ENCODE measurements around the gene CAPN7. TPM values are rescaled to one million over a fixed set of nuclear protein-coding genes. Genes with fewer than 3 reads are reported as not detected.

The CAPN7 gene
- polyA plus RNA-seq, 3 donors, result 11.7 to 20.8 (median 14.7) TPM

- H3K9me3 Mint-ChIP-seq, result no peaks in the 10 kb centered on the region
- H3K79me2 ChIP-seq (ENCODE audit: insufficient read depth, low read length), result no peaks in the 10 kb centered on the region
- no peaks in the 10 kb centered on the region for H3K36me3 ChIP-seq (replicated peaks in 1 of 2; ENCODE audit: control insufficient read depth in 1 of 2, insufficient read depth in 2 of 2, low read length in 2 of 2)
- DNase-seq, result no peak
- H3K4me3 ChIP-seq (replicated peaks in 1 of 3; ENCODE audit: low read depth in 2 of 3, low read length in 3 of 3), result no peak overlapping the region
- H4K20me1 ChIP-seq (ENCODE audit: insufficient read depth, low read length), result no peaks in the 10 kb centered on the region
- 100% methylated on average over 2 of the region's 6 CpGs for WGBS (ENCODE audit: insufficient coverage)
- TF ChIP-seq CTCF (IDR thresholded peaks at IDR 0.05), result no peak
- H3K36me3 Mint-ChIP-seq, result no peaks in the 10 kb centered on the region
- H3K4me2 ChIP-seq (replicated peaks; ENCODE audit: extremely low read depth, low read length, poor library complexity, severe bottlenecking), result no peak overlapping the region
- H3K27me3 Mint-ChIP-seq (ENCODE audit: low read depth in 3 of 3), result peaks cover 8 to 22% (median 18%) of the 10 kb centered on the region in 3 donors
- H3K27ac ChIP-seq (ENCODE audit: low read depth in 1 of 2, low read length in 2 of 2), result no peak overlapping the region
- no peaks in the 10 kb centered on the region for H3K4me1 ChIP-seq (ENCODE audit: control insufficient read depth in 1 of 2, insufficient read depth in 2 of 2, low read length in 2 of 2)
- H3K4me1 Mint-ChIP-seq, result no peaks in the 10 kb centered on the region
- no peaks in the 10 kb centered on the region for H3K9me3 ChIP-seq (replicated peaks in 1 of 2; ENCODE audit: control insufficient read depth in 1 of 2, insufficient read depth in 1 of 2, low read length in 2 of 2)
- H3K9ac ChIP-seq (ENCODE audit: insufficient read depth, low read length, poor library complexity, severe bottlenecking), result no peak overlapping the region
- no peak overlapping the region for H3K4me3 Mint-ChIP-seq
- intact Hi-C loops (cut with micrococcal nuclease), result no loop called here
- no peak overlapping the region for H3K27ac Mint-ChIP-seq
- H2AFZ ChIP-seq (ENCODE audit: insufficient read depth, low read depth, low read length, poor library complexity, severe bottlenecking), result no peak overlapping the region
- H3K27me3 ChIP-seq (ENCODE audit: control insufficient read depth in 2 of 2, insufficient read depth in 2 of 2, low read length in 2 of 2), result peaks cover 5% of the 10 kb centered on the region in 2 donors
Measured at GRCh38 chr3:15180042-15180611, 25.9 kb upstream of the CAPN7 start.

GRCh38 chr3:15181511-15181910, 24.5 kb upstream of the CAPN7 start:
- no peaks in the 10 kb centered on the region for H3K9me3 ChIP-seq (replicated peaks in 1 of 2; ENCODE audit: control insufficient read depth in 1 of 2, insufficient read depth in 1 of 2, low read length in 2 of 2)
- peaks cover 11 to 23% (median 17%) of the 10 kb centered on the region in 3 donors for H3K27me3 Mint-ChIP-seq (ENCODE audit: low read depth in 3 of 3)
- no peak overlapping the region for H3K4me3 Mint-ChIP-seq
- no CpG with 5 or more reads among the region's 1 CpG for WGBS (ENCODE audit: insufficient coverage)
- no peaks in the 10 kb centered on the region for H3K4me1 Mint-ChIP-seq
- H3K9ac ChIP-seq (ENCODE audit: insufficient read depth, low read length, poor library complexity, severe bottlenecking), result no peak overlapping the region
- H2AFZ ChIP-seq (ENCODE audit: insufficient read depth, low read depth, low read length, poor library complexity, severe bottlenecking), result no peak overlapping the region
- no peak overlapping the region for H3K27ac Mint-ChIP-seq
- DNase-seq, result no peak
- no peaks in the 10 kb centered on the region for H3K36me3 Mint-ChIP-seq
- no peak overlapping the region for H3K4me3 ChIP-seq (replicated peaks in 1 of 3; ENCODE audit: low read depth in 2 of 3, low read length in 3 of 3)
- TF ChIP-seq CTCF (IDR thresholded peaks at IDR 0.05), result no peak
- no peak overlapping the region for H3K4me2 ChIP-seq (replicated peaks; ENCODE audit: extremely low read depth, low read length, poor library complexity, severe bottlenecking)
- intact Hi-C loops (cut with micrococcal nuclease), result no loop called here
- H4K20me1 ChIP-seq (ENCODE audit: insufficient read depth, low read length), result no peaks in the 10 kb centered on the region
- no peaks in the 10 kb centered on the region for H3K79me2 ChIP-seq (ENCODE audit: insufficient read depth, low read length)
- H3K4me1 ChIP-seq (ENCODE audit: control insufficient read depth in 1 of 2, insufficient read depth in 2 of 2, low read length in 2 of 2), result no peaks in the 10 kb centered on the region
- H3K27me3 ChIP-seq (ENCODE audit: control insufficient read depth in 2 of 2, insufficient read depth in 2 of 2, low read length in 2 of 2), result peaks cover 5% of the 10 kb centered on the region in 2 donors
- H3K9me3 Mint-ChIP-seq, result no peaks in the 10 kb centered on the region
- H3K36me3 ChIP-seq (replicated peaks in 1 of 2; ENCODE audit: control insufficient read depth in 1 of 2, insufficient read depth in 2 of 2, low read length in 2 of 2), result no peaks in the 10 kb centered on the region
- no peak overlapping the region for H3K27ac ChIP-seq (ENCODE audit: low read depth in 1 of 2, low read length in 2 of 2)
